Lung (tissue), 12 donors: ENCODE measurements around the gene PDE8B. TPM values are rescaled to one million over a fixed set of nuclear protein-coding genes. Genes with fewer than 3 reads are reported as not detected.
"Not testable (repeated sequence)": the region's sequence is repeated elsewhere in the genome, so short reads cannot be mapped to it uniquely, and the experiment has no call there.

Experiments
- ATAC-seq: fragments of 200-7000 bp; cut with Tn5 transposase; one replicate; pipeline ENCODE4 v1.9.1; 2020; ENCODE audit warnings: moderate number of reproducible peaks; ENCODE audit not compliant: insufficient read depth, low FRiP score
- DNase-seq, 3 donors: peaks; one replicate each; pipeline ENCODE4 v3.0.0-alpha.2; 2013 to 2017
- H3K27ac ChIP-seq, 2 donors: one replicate each; pipeline ENCODE4 v1.5.1; 2013; ENCODE audit warnings: mild to moderate bottlenecking in 2 of 2, moderate library complexity in 2 of 2, control low read depth in 1 of 2, inconsistent platforms in 1 of 2, low read depth in 1 of 2, low read length in 1 of 2
- H3K27me3 ChIP-seq, 3 donors: one replicate each; pipeline ENCODE4 v1.5.1; 2013; ENCODE audit warnings: low read length in 2 of 3; ENCODE audit not compliant: control insufficient read depth in 3 of 3, insufficient read depth in 3 of 3
- H3K36me3 ChIP-seq, 4 donors: one replicate each; pipeline ENCODE4 v1.5.1; 2013; ENCODE audit warnings: low read length in 4 of 4, mild to moderate bottlenecking in 1 of 4, moderate library complexity in 1 of 4; ENCODE audit not compliant: control insufficient read depth in 4 of 4, insufficient read depth in 4 of 4
- H3K4me1 ChIP-seq, 5 donors: one replicate each; pipeline ENCODE4 v1.5.1; 2013; ENCODE audit warnings: low read length in 5 of 5, mild to moderate bottlenecking in 2 of 5, moderate library complexity in 1 of 5; ENCODE audit not compliant: control insufficient read depth in 5 of 5, insufficient read depth in 5 of 5
- H3K4me3 ChIP-seq: one replicate; pipeline ENCODE4 v1.5.1; 2013; ENCODE audit warnings: mild to moderate bottlenecking, control low read depth, moderate library complexity
- H3K9ac ChIP-seq, 2 donors: one replicate each; pipeline ENCODE4 v1.5.1; 2013; ENCODE audit warnings: low read length in 2 of 2, control low read depth in 1 of 2; ENCODE audit not compliant: insufficient read depth in 1 of 2
- H3K9me3 ChIP-seq, 4 donors: one replicate each; pipeline ENCODE4 v1.5.1; 2013; ENCODE audit warnings: low read length in 3 of 4, mild to moderate bottlenecking in 1 of 4, moderate library complexity in 1 of 4; ENCODE audit not compliant: control insufficient read depth in 4 of 4, insufficient read depth in 3 of 4
- WGBS, 2 donors: extraction: QIAGEN DNeasy Blood & Tissue Kit; methylation state at CpG; one replicate each; pipeline ENCODE4 v1.1.7; 2013; 5-methylcytosine and 5-hydroxymethylcytosine counted together
- polyA plus RNA-seq, 2 donors: library from polyadenylated mRNA; stranded (reverse); fragments of 200-250 nt; gene quantifications; one replicate each; pipeline ENCODE4 v1.2.1, GENCODE V29; 2013
- total RNA-seq, 2 donors: library from RNA; depleted of rRNA in 1 of 2; stranded (reverse); fragments of >200 nt in 1 of 2; gene quantifications; one replicate each; pipeline ENCODE4 v1.2.1, GENCODE V29; 2014 to 2021
- TF ChIP-seq, protein P1 (sequence below): IDR thresholded peaks from 2 replicates; pipeline ENCODE4 v1.5.1; 2012; ENCODE audit warnings: mild to moderate bottlenecking; ENCODE audit errors: control extremely low read depth, extremely low read depth
- donor health status: control.
- donor health status: control.
- donor health status: Bipolar disorder and iron deficiency.
- donor health status: healthy.
- donor health status: DM: yes; HTN: yes; CAD: no.

PDE8B gene
- total and polyA plus RNA-seq, 4 donors, result 1.6 to 10.6 (median 2.1) TPM

DNA sequence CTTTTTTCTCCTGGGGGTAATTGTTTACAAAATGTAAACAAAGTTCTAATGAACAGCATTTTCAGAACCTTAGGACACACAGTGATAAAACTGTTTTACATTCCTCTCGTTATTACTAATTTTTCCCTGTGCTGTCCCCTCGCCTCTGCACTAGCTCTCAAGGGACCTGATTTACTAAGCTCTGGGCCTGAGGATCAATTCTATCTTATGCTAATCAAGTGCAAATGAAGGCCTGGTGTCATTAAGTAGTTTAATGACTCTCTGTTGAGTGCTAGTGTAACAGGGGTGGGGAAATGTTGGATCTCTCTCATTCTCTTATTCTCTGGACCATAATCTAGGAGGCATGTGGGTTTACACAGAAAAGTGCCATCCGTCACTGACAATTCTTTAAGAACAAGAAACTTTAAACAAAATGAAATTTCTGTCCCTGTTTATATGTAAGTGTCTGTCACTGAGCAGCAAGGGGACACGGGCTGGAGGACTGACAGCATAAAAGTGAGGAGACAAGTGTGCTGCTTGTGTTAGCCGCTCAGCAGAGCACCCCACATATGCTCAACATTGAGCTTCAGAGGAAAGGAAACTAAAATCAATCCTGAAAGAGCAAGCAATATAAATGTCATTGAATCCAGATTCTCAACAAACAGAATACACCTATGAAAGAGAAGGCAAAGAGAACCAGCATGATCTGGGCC lies 166.3 kb downstream of the PDE8B start:
- Histone ChIP-seq H3K4me3 (no peak overlapping the region), H3K36me3 (no peaks in the 10 kb centered on the region), H3K9ac (no peak overlapping the region), H3K27ac (no peak overlapping the region), H3K9me3 (no peaks in the 10 kb centered on the region), H3K27me3 (no peaks in the 10 kb centered on the region), H3K4me1 (no peaks in the 10 kb centered on the region)
- TF ChIP-seq, protein P1, sequence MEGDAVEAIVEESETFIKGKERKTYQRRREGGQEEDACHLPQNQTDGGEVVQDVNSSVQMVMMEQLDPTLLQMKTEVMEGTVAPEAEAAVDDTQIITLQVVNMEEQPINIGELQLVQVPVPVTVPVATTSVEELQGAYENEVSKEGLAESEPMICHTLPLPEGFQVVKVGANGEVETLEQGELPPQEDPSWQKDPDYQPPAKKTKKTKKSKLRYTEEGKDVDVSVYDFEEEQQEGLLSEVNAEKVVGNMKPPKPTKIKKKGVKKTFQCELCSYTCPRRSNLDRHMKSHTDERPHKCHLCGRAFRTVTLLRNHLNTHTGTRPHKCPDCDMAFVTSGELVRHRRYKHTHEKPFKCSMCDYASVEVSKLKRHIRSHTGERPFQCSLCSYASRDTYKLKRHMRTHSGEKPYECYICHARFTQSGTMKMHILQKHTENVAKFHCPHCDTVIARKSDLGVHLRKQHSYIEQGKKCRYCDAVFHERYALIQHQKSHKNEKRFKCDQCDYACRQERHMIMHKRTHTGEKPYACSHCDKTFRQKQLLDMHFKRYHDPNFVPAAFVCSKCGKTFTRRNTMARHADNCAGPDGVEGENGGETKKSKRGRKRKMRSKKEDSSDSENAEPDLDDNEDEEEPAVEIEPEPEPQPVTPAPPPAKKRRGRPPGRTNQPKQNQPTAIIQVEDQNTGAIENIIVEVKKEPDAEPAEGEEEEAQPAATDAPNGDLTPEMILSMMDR, result no peak
- 86 to 87% methylated on average over 5 of the region's 5 CpGs for WGBS, 2 donors
- no peak for ATAC-seq
- no peak for DNase-seq

DNA sequence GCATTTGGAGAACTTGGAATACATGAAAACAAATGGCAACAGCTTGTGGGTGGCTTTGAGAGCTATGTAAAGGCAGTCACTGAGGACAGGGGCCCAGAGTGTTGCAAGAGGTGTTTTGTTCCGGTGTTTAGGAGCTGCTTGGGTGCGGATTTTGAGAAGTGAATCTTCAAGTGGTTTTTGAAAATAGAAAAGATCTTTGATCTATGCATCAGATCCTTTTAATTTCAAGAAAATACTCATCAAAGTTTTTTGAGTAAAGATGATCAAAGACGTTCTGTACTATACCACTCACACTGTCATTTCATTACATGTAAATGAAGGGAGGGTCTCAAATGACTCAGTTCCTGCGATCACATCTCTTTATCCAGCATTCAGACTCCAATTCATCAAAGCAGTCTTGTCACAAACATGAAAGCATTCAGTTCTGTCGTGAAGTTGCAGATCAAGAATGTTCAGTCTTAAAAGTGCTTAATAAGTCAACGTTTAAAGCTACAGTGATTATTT lies 169.1 kb downstream of the PDE8B start:
- no peak overlapping the region for H3K9ac ChIP-seq
- ATAC-seq (no peak), DNase-seq (peak in 2 of 3 donors; percentile 46 to 75)
- 41 to 62% methylated on average over 6 of the region's 6 CpGs for WGBS, 2 donors
- no peak overlapping the region for H3K27ac ChIP-seq
- H3K27me3 ChIP-seq, result no peaks in the 10 kb centered on the region
- H3K4me1 ChIP-seq, result no peaks in the 10 kb centered on the region
- no peaks in the 10 kb centered on the region for H3K9me3 ChIP-seq
- H3K36me3 ChIP-seq, result no peaks in the 10 kb centered on the region
- no peak overlapping the region for H3K4me3 ChIP-seq
- TF ChIP-seq, protein P1, result no peak

DNA sequence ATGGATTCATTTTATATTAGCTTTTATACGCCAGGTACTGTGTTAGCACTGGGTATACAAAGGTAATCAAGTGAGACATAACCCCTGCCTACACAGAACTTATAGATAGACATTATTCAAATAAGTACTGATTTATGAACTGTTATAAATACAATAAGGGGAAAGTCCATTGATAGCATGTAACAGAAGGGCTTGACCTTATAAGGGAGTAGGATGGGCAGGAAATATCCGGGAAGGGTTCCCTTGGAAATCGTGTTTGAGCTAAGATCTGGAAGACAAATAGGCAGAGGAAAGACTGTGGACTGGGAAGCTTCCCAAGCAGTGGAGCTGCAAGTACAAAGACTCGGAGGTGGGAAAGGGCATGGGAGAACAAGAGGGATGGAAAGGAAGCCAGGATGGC lies 170.2 kb downstream of the PDE8B start:
- TF ChIP-seq, protein P1, result no peak
- Histone ChIP-seq H3K27ac (no peak overlapping the region), H3K36me3 (no peaks in the 10 kb centered on the region), H3K27me3 (no peaks in the 10 kb centered on the region), H3K9ac (no peak overlapping the region), H3K4me1 (no peaks in the 10 kb centered on the region), H3K9me3 (no peaks in the 10 kb centered on the region), H3K4me3 (no peak overlapping the region)
- 60 to 79% methylated on average over 4 of the region's 4 CpGs for WGBS, 2 donors
- no peak for DNase-seq
- no peak for ATAC-seq

DNA sequence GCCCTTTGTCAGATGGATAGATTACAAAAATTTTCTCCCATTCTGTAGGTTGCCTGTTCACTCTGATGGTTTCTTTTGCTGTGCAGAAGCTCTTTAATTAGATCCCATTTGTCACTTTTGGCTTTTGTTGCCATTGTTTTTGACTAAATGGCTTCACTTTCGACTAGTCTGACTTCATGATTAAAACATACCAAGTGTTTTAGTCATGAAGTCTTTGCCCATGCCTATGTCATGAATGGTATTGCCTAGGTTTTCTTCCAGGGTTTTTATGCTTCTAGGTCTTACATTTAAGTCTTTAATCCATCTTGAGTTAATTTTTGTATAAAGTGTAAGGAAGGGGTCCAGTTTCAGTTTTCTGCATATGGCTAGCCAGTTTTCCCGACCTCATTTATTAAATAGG lies 172.9 kb downstream of the PDE8B start:
- H3K27ac ChIP-seq, ATAC-seq, H3K9ac ChIP-seq, H3K4me1 ChIP-seq, H3K36me3 ChIP-seq, DNase-seq, H3K9me3 ChIP-seq, H3K4me3 ChIP-seq, H3K27me3 ChIP-seq: not testable (repeated sequence)
- WGBS, 2 donors, result 91% methylated on average over 2 of the region's 2 CpGs

DNA sequence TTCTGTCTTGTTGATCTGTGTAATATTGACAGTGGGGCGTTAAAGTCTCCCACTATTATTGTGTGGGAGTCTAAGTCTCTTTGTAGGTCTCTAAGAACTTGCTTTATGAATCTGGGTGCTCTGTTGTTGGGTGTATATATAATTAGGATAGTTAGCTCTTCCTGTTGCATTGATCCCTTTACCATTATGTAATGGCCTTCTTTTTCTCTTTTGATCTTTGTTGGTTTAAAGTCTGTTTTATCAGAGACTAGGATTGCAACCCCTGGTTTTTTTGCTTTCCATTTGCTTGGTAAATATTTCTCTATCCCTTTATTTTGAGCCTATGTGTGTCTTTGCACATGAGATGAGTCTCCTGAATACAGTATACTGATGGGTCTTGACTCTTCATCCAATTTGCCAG lies 175.9 kb downstream of the PDE8B start:
- H3K36me3 ChIP-seq, H3K27me3 ChIP-seq, H3K4me3 ChIP-seq, DNase-seq, H3K4me1 ChIP-seq, H3K9me3 ChIP-seq, H3K9ac ChIP-seq, ATAC-seq, H3K27ac ChIP-seq: not testable (repeated sequence)
- WGBS, 2 donors, result 97 to 100% methylated on average over 1 of the region's 1 CpG
